Measurements from ENCODE around the gene KIF19. TPM values are rescaled to one million over a fixed set of nuclear protein-coding genes. Genes with fewer than 3 reads are reported as not detected.

Gene KIF19
- total and polyA plus RNA-seq, 2 of the 4 experiments (the other 2 are of a cell fraction), result not detected

- TF ChIP-seq CHD1 (IDR thresholded peaks at IDR 0.05; ENCODE audit: low read depth, low read length), result no peak
- TF ChIP-seq RFX5 (IDR thresholded peaks at IDR 0.05; ENCODE audit: low read depth, low read length), result no peak
- TF ChIP-seq CTCF (conservative IDR thresholded peaks at IDR 0.05; ENCODE audit: low read depth, low read length), result no peak
- TF ChIP-seq USF2 (IDR thresholded peaks at IDR 0.05; ENCODE audit: low read depth, low read length), result no peak
- no peak for TF ChIP-seq SMC3 (IDR thresholded peaks at IDR 0.05; ENCODE audit: low read depth, low read length)
- no peak for TF ChIP-seq RCOR1 (IDR thresholded peaks at IDR 0.05; ENCODE audit: insufficient replicate concordance, low read length)
- no peak for TF ChIP-seq POLR2A (IDR thresholded peaks at IDR 0.05; ENCODE audit: low read depth, low read length)
- no peak for TF ChIP-seq FOS (IDR thresholded peaks at IDR 0.05; ENCODE audit: low read depth, low read length)
- TF ChIP-seq MAZ (IDR thresholded peaks at IDR 0.05; ENCODE audit: borderline replicate concordance, low read depth, low read length), result no peak
- no peak for TF ChIP-seq ELK1 (IDR thresholded peaks at IDR 0.05; ENCODE audit: borderline replicate concordance, low read depth, low read length)
- no peak for TF ChIP-seq MAFK (IDR thresholded peaks at IDR 0.05; ENCODE audit: low read depth, low read length)
- TF ChIP-seq RAD21 (IDR thresholded peaks at IDR 0.05; ENCODE audit: low read length), result no peak
- TF ChIP-seq NFE2L2 (IDR thresholded peaks at IDR 0.05; ENCODE audit: low read depth, low read length), result no peak
- TF ChIP-seq CEBPB (IDR thresholded peaks at IDR 0.05; ENCODE audit: low read depth, low read length), result no peak
- TF ChIP-seq BHLHE40 (IDR thresholded peaks at IDR 0.05; ENCODE audit: low read depth, low read length), result no peak
Measured at GRCh38 chr17:74276541-74277009, 49.5 kb upstream of the KIF19 start.

More at GRCh38 chr17:74276541-74277009, 49.5 kb upstream of the KIF19 start:
- no peak overlapping the region for H3K14ac ChIP-seq (replicated peaks; ENCODE audit: low read depth, low read length)
- no peaks in the 10 kb centered on the region; the same call in 1 of the 2 replicates for H3K27me3 ChIP-seq (ENCODE audit: control insufficient read depth, insufficient read depth, low read length)
- H4K91ac ChIP-seq (ENCODE audit: insufficient read depth, low read depth, low read length), result no peak overlapping the region
- WGBS, 2 experiments (ENCODE audit: extremely low coverage in 2 of 2, insufficient read length in 1 of 2), result 60% methylated on average over 1 of the region's 5 CpGs; no CpG with 5 or more reads in 1 of the 2 experiments
- ATAC-seq (ENCODE audit: low read depth) (no peak), DNase-seq (no peak)
- no peak overlapping the region for H3K18ac ChIP-seq (ENCODE audit: low read depth, low read length)
- H2AK9ac ChIP-seq (replicated peaks; ENCODE audit: low read depth, low read length, poor library complexity), result no peak overlapping the region
- H3K23ac ChIP-seq (ENCODE audit: low read depth, low read length), result no peak overlapping the region
- H4K20me1 ChIP-seq (ENCODE audit: insufficient read depth, low read length), result no peaks in the 10 kb centered on the region
- H3K79me1 ChIP-seq (ENCODE audit: low read depth in 1 of 2, low read length in 2 of 2), result no peaks in the 10 kb centered on the region
- H2AFZ ChIP-seq (replicated peaks; ENCODE audit: low read length, poor library complexity), result no peak overlapping the region
- H3K4me1 ChIP-seq (ENCODE audit: control insufficient read depth, insufficient read depth, low read length), result no peaks in the 10 kb centered on the region
- dilution Hi-C loops (cut with HindIII; ENCODE audit: low sequenced_read_pairs, unreplicated experiment), result no loop called here
- in situ Hi-C loops (cut with MboI; ENCODE audit: low sequenced_read_pairs), result no loop called here
- no peak overlapping the region for H2BK20ac ChIP-seq (ENCODE audit: low read depth, low read length)
- H2BK120ac ChIP-seq (ENCODE audit: low read depth, low read length), result no peak overlapping the region
- intact Hi-C loops (cut with micrococcal nuclease), result no loop called here
- no peak overlapping the region for H3K56ac ChIP-seq (ENCODE audit: extremely low read depth, insufficient read depth, low read length)
- no peak overlapping the region for H3K4me2 ChIP-seq (ENCODE audit: low read depth, low read length)
- no peak overlapping the region for H3K9ac ChIP-seq (ENCODE audit: low read depth, low read length)
- CTCF ChIA-PET, result no interaction called here
- H3K36me3 ChIP-seq (ENCODE audit: control insufficient read depth, insufficient read depth, low read length), result no peaks in the 10 kb centered on the region
- H2AK5ac ChIP-seq (ENCODE audit: low read depth, low read length), result no peak overlapping the region
- H3K9me3 ChIP-seq (ENCODE audit: control insufficient read depth, insufficient read depth, low read length), result peaks cover under 1% of the 10 kb centered on the region; the same call in 1 of the 2 replicates
- no peak overlapping the region for H3K4ac ChIP-seq (ENCODE audit: low read depth, low read length)
- no peaks in the 10 kb centered on the region for H3K9me1 ChIP-seq (ENCODE audit: insufficient read depth, low read length)
- H4K8ac ChIP-seq (ENCODE audit: low read depth in 2 of 2, low read length in 2 of 2), result no peak overlapping the region
- POLR2A ChIA-PET (ENCODE audit: unreplicated experiment), result no interaction called here
- no peak overlapping the region for H3K27ac ChIP-seq (ENCODE audit: insufficient read depth, low read length)
- H2BK15ac ChIP-seq (ENCODE audit: low read depth, low read length), result no peak overlapping the region
- no TSS peak for BruUV-seq (replicated peaks)
- H4K5ac ChIP-seq (ENCODE audit: low read depth, low read length), result no peak overlapping the region
- H2BK5ac ChIP-seq (ENCODE audit: low read depth, low read length, poor library complexity, severe bottlenecking), result no peak overlapping the region
- H3K4me3 ChIP-seq (ENCODE audit: insufficient read depth, low read depth, low read length), result no peak overlapping the region
